ENCODE results near the gene TREH.
"Not testable (repeated sequence)": the region's sequence is repeated elsewhere in the genome, so short reads cannot be mapped to it uniquely, and the experiment has no call there.

The TREH gene

DNA sequence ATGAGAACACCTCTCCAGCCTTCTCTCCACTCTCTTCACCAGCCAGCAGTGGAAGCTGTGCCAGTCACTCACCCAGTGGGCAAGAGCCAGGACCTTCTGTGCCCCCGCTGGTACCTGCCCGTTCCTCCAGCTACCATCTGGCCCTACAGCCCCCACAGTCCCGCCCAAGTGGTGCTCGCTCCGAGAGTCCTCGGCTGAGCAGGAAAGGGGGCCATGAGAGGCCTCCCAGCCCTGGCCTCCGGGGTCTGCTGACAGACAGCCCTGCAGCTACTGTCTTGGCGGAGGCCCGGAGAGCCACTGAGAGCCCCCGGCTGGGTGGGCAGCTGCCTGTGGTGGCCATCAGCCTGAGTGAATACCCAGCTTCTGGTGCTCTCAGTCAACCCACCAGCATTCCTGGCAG lies 51.9 kb downstream of the TREH start:
- DNase-seq: no peak

DNA sequence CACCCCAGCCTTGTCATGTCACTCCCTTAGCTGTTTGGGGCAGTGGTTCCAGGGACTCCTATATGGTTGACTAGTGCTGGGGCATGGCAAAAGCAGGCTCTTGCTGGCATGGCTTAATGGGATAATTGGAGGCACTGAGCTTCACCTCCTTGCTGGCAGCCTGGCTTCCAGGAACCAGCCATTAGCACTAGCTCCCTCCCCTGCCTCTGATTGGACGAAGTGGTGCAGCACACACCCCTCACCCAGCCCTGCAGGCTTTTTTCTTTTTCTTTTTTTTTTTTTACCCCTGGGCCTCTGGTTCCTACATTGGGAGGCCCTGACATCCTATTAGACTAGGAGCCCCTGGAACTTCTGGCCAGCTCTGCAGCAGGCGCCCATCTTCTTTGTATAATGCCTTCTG lies 53.5 kb downstream of the TREH start:
- no peak for DNase-seq

- no peak for DNase-seq
These were observed 54.3 kb downstream of the TREH start for GRCh38 chr11:118625036-118625690.

DNA sequence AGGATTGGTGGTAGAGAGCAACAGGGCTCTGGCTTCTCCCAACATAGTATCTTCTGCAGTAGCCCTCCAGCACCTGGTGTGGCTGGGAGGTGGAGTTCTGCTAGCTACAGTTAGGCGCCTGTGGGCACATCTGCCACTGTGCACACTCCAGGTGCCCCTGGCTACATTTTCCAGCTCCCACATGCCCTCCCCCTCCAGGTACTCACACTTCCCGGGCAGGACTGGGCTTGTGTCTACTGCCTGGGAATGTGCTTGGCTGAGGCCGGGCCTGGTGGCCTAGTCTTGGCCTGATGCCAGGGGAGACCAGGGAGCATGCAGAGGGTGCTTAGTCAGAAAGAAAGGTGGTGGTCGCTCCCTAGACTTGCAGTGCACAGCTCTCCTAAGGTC lies 56.2 kb downstream of the TREH start:
- no peak for DNase-seq

DNA sequence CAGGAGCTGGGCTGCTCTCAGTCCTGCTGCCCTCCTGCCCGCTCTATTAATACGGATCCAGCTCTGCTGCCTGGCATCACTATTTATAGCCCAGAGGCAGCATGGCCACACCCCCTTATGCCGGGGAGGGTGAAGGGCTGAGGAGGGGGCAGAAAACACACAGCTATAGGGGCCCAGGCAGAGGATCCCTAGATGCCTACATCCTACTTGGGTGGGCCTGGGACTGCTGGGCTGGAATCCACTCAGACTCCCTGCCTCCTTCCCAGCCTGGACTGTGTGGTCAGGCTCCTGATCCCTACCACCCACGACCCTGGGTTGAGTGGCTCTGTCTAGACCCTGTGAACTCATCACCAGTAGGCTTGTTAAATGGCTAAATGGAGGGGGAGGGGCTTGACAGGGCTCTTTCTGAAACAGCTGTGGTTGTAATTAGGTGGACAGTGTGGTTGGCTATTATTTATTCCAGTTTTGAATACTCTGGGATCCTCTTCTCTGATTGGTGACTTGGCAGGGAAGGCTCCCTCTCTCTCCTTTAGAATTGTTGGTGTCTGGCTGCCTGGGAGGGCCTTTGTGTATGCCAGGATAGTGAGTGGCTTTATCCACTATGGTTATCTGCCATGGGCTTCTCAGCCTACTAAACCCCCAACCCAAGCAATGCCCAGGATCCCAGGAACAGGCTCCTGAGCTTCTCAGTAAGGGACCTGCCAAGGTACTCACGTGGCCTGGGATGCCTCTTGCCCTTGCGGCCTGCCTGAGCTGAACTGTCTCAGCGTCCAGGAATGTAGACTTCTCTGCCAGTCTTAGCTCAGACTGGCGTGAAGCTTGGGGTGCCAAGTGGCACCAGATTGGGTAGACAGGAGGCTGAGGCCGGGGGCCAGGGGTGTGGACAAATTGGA lies 56.8 kb downstream of the TREH start:
- DNase-seq: no peak

- no peak for DNase-seq
These were observed 57.6 kb downstream of the TREH start for GRCh38 chr11:118621784-118622375.

DNA sequence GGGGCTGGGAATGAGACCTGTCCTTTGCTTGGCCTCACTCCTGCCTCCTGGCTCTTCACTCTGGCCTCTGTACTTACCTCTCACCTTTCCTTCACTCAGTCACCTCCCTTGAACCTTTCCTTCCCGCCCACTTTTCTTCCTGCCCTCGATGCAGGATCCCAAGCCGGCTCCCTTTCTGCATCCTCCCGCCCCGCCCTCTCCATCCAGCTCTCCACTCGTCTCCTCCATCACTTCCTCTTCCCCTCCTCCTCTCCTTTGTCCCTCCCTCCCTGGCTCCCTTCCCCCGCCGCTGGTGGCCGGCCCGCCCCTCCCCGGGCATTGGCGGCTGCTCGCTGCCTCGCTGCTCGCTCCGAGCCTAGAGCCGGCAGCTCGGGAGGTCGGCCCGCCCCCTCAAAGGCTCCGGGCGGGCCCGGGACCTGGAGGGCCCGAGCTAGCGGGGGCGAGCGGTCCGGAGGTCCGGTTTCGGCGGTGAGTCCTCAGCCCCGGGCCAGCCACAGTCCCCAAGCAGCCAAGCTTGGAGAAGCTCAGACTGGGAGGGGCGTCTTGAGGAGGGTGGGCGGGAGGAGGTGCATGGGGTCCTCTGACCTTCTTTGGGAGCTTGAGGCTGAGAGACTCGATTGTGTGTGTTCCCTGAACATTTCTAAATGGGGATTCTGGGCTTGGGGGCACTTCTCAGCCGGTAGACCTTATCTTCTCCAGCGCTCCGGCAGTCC lies 58.2 kb downstream of the TREH start:
- peak; percentile 14 for DNase-seq

DNA sequence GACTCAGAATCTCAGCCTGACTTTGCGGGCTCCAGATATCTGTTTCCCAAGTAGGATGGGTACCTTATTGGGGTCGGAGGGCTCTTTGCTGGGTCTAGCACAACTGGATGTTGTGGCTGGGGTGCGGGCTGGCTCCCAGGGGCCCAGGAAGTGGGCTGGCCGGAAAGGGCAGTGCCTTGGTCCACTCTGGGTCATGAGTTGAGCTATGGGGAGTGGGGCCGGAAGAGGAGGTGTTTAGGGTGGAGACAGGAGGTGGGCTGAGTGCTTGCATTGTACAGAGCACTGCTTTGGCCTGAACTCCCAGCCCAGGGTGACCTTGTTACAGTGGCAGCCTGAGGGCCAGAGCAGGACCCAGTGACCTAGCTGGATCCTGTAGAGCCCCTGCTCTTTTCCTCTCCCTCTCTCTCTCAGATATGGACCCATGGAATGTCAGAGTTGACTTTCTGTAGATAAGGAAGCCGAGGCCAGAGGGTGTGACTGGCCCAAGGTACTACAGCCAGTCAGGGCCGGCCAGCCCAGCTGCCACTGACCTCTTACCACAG lies 58.9 kb downstream of the TREH start:
- no peak for DNase-seq

- DNase-seq: no peak
These were observed 59.8 kb downstream of the TREH start for GRCh38 chr11:118619444-118620197.

GRCh38 chr11:118618991-118619375 lies 60.5 kb downstream of the TREH start:
- DNase-seq: no peak

DNA sequence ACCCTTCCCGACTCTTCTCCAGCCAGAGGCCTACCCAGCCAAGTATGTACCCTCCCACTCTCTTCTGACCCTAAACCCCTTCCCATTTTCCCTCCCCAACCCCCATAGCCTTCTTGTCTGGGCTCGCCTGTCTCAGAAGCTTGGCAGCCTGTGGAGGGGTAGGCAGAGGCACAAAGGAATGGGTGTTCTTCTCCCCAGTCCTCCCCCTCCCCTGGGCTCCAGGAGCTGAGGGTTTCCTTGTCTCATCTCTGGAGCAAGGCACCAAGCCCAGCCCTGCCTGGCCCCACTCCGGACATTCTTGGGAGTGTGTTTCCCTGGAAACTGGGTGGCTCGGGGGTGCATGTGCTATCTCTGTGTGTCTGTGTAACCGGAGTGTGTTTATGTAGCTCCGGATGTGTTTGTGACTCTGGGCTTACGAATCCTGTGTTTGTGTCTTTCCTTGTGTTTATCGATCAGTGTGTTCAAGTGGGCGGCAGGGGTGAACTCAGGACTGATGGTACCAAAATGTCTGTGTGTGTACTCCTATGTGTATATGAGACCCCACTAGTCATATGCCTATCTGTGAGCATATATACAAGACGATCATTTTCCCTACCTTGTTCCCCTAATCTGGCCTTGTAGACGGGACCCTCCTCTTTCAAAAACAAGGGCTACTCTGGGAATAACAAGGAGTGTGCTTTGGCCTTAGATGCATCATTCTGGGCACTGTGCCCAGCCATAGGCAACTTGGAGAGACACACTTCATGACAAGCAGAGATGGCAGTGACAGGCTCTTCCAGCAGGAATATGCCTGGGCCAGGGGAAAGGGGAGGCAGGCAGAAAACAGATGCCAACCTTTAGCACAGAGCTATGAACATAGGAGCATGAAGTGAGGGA lies 61.1 kb downstream of the TREH start:
- DNase-seq: no peak

DNA sequence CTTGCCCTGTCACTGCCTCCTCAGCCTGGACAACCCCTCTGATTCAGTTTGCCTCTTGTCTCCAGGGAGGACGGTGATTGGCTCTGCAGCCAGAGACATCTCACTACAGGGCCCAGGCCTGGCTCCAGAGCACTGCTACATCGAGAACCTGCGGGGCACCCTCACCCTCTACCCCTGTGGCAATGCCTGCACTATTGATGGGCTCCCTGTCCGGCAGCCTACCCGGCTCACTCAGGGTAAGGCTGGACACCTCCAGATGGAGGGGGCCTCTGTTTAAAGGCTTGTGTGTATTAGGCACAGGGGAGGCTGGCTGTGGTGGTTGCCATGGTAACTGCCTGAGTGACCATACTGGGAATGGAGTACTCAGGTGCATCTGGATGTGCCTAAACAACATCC lies 63.5 kb downstream of the TREH start:
- DNase-seq: no peak

DNA sequence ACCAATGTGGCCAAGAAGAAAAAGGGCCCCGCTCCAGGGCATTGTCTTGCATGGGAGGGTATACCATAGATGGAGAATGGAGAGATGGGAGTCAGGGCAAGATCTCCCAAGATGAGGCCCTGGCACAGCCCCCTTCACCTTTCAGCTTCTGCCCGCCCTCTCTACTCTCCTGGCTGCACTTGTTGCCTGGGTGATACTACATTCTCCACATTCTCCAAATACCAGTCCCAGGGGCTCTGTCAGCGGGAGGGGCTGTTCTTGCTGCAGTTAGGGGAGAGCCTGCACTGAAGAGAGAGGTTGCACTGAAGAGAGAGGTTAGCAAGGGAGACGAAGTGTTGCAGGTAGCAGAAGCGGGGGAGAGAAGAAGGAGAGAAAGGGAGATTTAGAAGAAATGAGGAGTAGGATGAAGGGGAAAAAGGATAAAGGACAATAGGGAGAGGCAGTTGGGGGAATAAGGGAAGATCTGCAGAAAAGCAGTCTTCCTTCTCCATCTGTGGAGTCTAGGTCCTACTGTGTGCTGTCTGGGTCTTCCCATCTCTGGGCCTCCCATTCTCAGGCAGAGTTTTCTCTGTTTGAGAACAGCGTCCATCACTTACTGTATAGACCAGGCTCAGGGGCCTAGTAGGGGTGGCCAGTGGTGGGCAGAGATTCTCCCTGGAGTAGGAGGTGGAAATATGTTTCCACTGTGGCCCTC lies 64.0 kb downstream of the TREH start:
- DNase-seq: no peak

GRCh38 chr11:118614511-118614910 lies 64.9 kb downstream of the TREH start:
- no peak for DNase-seq

- DNase-seq: no peak
These were observed 67.1 kb downstream of the TREH start for GRCh38 chr11:118612378-118612777.

- DNase-seq: not testable (repeated sequence)
These were observed 68.0 kb downstream of the TREH start for GRCh38 chr11:118611433-118611795.

DNA sequence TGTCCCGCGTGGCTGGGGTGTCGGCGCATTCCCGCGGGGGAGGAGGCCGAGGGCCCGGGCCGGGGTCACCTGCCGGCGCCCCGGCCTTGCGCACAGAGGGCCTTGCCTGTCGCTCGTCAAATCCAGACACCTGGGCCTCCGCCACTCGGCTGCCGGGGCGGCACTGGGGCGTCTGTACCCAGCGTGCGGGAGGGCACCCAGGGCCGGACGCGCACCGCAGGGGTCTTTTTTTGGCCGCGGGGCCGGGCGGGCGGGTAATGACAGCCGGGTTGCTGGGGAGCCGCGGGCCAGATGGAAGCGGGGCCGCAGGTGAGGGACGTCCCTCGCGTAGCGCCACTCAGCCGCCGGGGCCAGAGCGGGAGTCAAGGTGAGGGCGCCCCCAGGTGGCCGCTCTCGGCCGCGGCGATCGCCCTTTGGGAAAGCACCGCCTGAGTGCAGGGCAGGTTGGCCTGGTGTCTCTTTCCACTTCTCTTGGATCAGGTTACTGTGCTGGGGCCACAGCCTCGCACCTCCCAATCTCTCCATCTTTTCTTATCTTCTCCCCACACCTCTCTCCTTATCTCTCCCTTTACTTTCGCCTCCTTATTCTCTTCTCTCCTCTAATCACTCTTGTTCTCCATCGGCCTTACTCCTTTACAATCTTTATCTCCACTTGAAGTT lies 68.5 kb downstream of the TREH start:
- peak; percentile 87 for DNase-seq

DNA sequence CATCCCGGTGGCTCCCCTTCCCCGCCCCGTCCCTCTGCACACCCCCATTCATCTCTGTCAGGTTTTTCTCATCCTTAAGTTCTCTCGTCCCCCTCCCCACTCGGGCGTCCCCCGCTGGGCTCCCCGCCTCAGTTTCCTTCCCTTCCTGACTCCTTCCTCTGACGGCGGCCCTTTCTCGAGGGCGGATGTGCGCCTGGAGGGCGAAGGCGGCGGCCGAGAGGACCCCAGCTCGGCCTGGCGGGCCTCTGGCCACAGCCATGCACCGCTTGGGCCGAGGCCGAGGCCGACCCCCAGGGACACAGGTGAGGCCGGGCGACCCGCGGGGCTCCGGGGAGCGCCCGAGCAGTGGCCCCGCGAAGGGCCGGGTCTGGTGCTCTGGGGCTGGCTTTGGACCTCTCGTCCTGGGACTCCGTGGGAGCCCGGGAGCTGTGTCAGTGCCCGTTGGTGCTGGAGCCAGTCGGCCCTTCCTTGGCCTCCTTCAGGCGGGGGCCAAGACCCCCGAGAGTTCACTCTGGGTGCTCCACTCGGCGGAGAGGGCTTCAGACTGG lies 69.2 kb downstream of the TREH start:
- peak; percentile 7 for DNase-seq

DNA sequence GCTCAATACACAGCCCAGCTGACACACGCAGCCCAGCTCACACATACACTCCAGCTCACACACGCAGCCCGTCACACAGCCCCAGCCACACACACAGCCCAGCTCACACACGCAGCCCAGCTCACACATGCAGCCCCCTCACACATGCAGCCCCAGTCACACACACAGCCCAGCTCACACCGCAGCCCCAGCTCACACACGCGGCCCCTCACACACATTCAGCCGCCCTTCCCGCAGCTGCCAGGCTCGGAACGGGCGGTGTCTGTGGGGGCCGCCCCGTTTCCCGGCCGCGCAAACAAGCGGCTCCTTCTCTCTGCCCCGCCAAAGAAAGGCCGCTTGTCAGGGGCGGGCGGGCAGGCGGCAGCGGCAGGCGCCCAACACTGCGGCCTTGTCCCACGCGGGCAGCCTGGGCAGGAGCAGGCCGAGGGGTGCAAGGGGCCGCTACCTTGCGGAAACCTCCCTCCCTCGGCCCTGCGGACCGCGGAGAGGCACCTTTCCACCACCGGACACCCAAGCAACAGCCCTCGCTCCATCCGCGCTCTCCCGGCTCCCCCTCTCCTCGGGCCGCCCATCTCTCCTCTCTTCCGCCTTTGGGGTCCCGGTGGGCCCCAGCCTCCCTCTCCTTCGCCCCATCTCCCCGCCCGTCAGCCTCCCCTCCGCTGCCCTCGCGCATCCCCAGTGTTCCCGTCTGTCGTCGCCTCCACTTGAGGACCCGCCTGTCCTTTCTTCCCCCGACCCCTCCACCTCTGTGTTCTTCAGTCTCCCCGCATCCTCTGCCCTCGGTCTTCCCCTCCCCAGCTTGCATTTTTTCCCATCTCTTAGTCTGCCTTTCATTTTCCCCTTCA lies 69.8 kb downstream of the TREH start:
- DNase-seq: peak; percentile 46
